Osteoblast (primary cell): ENCODE results near the gene TBX4. TPM values are rescaled to one million over a fixed set of nuclear protein-coding genes. Genes with fewer than 3 reads are reported as not detected.

ENCODE experiments used
- DNase-seq: peaks from one replicate; pipeline ENCODE4 v3.0.0; 2011; ENCODE audit warnings: low spot score, mixed read lengths; ENCODE audit not compliant: insufficient read length; ENCODE audit errors: missing footprints
- H2AFZ ChIP-seq: 2 replicates; pipeline ENCODE4 v1.6.0; 2011; ENCODE audit warnings: mild to moderate bottlenecking, low read length
- H3K27ac ChIP-seq: 2 replicates; pipeline ENCODE4 v1.5.1; 2011; ENCODE audit warnings: mild to moderate bottlenecking, low read depth, low read length, moderate library complexity
- H3K27me3 ChIP-seq: 2 replicates; pipeline ENCODE4 v1.6.0; 2012; ENCODE audit warnings: mild to moderate bottlenecking, control low read depth, inconsistent platforms, low read length, moderate library complexity; ENCODE audit not compliant: insufficient read depth
- H3K36me3 ChIP-seq: 2 replicates; pipeline ENCODE4 v1.5.1; 2011; ENCODE audit warnings: mild to moderate bottlenecking, low read length, control low read depth, moderate library complexity; ENCODE audit not compliant: insufficient read depth
- H3K4me1 ChIP-seq: 2 replicates; pipeline ENCODE4 v1.5.1; 2011; ENCODE audit warnings: mild to moderate bottlenecking, low read length, control low read depth, moderate library complexity; ENCODE audit not compliant: insufficient read depth
- H3K4me2 ChIP-seq: 2 replicates; pipeline ENCODE4 v1.6.0; 2011; ENCODE audit warnings: mild to moderate bottlenecking, low read length; ENCODE audit not compliant: insufficient read depth
- H3K4me3 ChIP-seq: fragments of 200-600 bp; sonication (generic); 3 replicates; pipeline ENCODE4 v1.5.1; 2012; ENCODE audit warnings: mild to moderate bottlenecking, low read length, inconsistent platforms; ENCODE audit not compliant: insufficient read depth
- H3K79me2 ChIP-seq: 2 replicates; pipeline ENCODE4 v1.6.0; 2012; ENCODE audit warnings: mild to moderate bottlenecking, low read length, control low read depth, inconsistent platforms; ENCODE audit not compliant: insufficient read depth
- H3K9me3 ChIP-seq: 2 replicates; pipeline ENCODE4 v1.5.1; 2011; ENCODE audit warnings: low read depth, low read length, control low read depth
- H4K20me1 ChIP-seq: 2 replicates; pipeline ENCODE4 v1.6.0; 2012; ENCODE audit warnings: mild to moderate bottlenecking, low read length, control low read depth; ENCODE audit not compliant: insufficient read depth
- total RNA-seq: library from RNA; depleted of rRNA; stranded (reverse); fragments of >200 nt; gene quantifications from 2 replicates; pipeline ENCODE4 v1.2.3, GENCODE V29; 2012
- TF ChIP-seq, protein P1 (sequence below): IDR thresholded peaks from 2 replicates; pipeline ENCODE4 v1.5.1; 2011; ENCODE audit warnings: mild to moderate bottlenecking, low read depth, low read length, moderate library complexity; ENCODE audit errors: extremely low read depth

Gene TBX4
- total RNA-seq = 0.59 TPM in 1 of 2 replicates, not detected in the other

DNA sequence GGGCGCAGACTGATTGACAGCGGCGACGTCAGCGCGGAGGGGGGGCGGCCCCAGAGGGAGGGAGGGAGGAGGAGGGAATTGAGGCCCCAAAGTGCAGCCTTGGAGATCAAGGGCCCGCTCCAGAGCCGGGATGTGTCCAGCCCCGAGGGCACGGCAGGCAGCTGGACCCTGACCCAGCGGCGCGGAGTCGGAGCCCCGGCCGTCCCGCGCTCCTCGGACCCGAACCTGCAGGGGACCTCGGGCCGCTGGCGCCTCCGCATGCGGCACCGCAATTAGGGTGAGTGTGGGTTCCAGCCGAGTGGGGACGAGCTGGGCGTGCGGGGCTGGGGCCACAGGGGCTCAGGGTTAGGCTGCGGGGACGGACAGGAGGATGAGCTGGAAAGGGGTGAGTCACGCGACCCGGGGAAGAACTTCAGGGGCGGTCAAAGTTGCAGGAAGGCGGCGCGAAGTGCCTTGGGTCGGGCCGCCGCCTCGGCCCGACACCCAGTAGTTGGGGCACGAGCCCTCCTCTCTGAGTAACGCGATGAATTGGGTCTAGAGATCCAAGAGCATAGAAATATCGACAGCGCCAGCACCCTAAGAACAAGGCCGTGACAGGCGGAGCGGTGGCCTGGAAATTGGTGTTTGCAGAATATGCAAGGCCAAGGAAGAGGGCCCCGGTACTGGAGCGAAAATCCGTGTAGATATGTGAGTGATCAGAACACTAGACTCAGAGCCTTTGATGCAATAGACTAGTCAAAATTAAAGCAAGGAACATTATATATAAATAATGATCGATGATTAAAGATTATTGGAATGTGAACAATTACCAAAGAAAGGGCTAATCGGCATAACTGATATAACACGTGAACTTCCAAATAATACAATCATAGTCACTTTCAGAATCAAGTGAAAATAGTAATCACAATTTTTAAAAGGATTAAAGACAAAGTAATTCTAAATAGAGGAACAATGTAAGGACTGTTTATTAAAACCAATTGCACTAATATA lies at the start of gene TBX4:
TBX4 (plus strand) TSS at position 122 of the 990 bp plus-strand sequence. CDS start 4,069 bp downstream, outside the sequence.
- H4K20me1 ChIP-seq = no peaks in the 10 kb centered on the region
- H3K36me3 ChIP-seq = no peaks in the 10 kb centered on the region
- H2AFZ ChIP-seq = peak within 1 kb of the TSS; percentile 82
- DNase-seq = peak; percentile 96
- H3K27ac ChIP-seq = no peak within 1 kb of the TSS
- peak within 1 kb of the TSS; percentile 67 for H3K4me3 ChIP-seq
- no peaks in the 10 kb centered on the region for H3K9me3 ChIP-seq
- H3K27me3 ChIP-seq = peaks cover 50% of the 10 kb centered on the region
- no peaks in the 10 kb centered on the region for H3K4me1 ChIP-seq
- no peaks in the 10 kb centered on the region for H3K79me2 ChIP-seq
- TF ChIP-seq, protein P1, sequence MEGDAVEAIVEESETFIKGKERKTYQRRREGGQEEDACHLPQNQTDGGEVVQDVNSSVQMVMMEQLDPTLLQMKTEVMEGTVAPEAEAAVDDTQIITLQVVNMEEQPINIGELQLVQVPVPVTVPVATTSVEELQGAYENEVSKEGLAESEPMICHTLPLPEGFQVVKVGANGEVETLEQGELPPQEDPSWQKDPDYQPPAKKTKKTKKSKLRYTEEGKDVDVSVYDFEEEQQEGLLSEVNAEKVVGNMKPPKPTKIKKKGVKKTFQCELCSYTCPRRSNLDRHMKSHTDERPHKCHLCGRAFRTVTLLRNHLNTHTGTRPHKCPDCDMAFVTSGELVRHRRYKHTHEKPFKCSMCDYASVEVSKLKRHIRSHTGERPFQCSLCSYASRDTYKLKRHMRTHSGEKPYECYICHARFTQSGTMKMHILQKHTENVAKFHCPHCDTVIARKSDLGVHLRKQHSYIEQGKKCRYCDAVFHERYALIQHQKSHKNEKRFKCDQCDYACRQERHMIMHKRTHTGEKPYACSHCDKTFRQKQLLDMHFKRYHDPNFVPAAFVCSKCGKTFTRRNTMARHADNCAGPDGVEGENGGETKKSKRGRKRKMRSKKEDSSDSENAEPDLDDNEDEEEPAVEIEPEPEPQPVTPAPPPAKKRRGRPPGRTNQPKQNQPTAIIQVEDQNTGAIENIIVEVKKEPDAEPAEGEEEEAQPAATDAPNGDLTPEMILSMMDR = no peak
- peak within 1 kb of the TSS; percentile 74 for H3K4me2 ChIP-seq

DNA sequence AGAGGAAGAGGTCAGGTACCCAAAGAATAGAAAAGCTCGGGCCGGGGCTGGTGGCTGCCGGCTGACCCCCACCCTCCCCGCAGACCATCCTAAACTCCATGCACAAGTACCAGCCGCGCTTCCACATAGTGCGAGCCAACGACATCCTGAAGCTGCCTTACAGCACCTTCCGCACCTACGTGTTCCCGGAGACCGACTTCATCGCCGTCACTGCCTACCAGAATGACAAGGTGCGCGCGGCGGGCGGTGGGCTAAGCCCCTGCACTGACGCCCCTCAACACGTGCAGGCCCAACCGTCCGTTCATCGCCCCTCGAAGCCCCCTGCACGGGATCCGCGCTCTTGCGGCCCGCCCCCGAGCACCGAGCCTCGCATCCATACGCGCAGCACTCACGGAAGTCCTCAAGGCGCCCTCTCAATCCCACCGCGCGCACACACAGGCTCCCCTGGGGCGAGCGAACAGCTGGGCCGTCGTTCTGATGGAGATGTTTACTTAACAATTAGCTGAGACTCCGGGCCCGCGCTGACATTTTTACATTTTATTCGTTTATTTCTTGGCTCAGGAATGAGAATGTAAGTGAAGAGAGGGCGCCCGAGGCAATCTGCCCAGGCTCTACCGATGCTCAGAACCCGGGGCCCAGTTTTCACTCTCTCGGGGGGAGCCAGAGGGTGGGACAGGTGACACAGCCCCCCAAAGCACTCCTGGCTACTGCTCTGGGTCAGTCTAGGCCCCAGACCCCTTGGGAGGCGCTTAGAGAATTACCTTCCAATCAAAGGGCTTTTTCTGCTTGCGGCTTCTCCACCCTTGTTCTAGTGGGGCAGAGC lies 49.0 kb upstream of the TBX4 start:
- Histone ChIP-seq H3K79me2 (peaks cover 91% of the 10 kb centered on the region), H3K9me3 (no peaks in the 10 kb centered on the region), H3K27me3 (no peaks in the 10 kb centered on the region), H3K4me2 (peak overlapping the region; percentile 90), H3K27ac (peak overlapping the region; percentile 31), H4K20me1 (peaks cover 25% of the 10 kb centered on the region), H3K4me1 (peaks cover 25% of the 10 kb centered on the region), H3K36me3 (peaks cover 49% of the 10 kb centered on the region), H2AFZ (no peak overlapping the region), H3K4me3 (peak overlapping the region; percentile 88)
- DNase-seq = peak; percentile 91
- TF ChIP-seq, protein P1 = no peak

DNA sequence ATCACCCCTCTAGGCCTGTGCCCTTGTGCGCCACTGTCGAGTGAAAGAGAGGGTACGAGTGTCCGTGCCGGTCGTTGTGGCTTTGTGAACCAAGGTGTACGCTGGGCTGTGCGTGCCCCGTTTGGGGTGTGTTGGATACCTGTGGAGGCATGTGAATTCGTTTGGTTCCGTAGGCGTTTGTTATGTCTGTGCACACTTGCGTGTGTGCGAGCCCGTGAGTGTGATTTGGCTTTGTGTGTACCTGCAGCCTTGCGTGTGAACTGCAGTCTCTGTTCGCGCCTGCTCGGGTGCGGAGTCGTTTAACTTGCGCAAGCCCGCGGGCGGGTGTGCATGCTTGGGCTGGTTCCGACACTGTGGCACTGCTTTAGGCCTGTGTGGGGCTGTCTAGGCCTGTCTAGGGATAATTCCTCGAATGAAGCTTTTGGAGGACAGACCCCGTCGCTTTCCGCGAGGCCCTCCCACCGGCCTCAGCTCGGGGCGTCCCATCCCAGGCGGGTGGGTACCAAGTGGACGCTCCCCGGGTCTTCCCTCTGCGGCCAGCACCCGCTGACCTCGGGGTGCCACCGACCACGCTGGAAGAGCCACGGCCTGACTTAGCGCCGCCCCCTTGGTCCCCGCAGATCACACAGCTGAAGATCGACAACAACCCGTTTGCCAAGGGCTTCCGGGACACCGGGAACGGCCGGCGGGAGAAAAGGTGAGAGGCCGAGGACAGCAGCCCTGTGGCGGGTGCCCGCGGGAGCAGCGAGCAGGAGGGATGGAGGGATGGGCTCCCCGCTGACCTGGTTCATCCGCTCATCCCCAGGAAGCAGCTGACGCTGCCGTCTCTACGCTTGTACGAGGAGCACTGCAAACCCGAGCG lies 48.2 kb upstream of the TBX4 start:
- Histone ChIP-seq H2AFZ (no peak overlapping the region), H3K4me3 (peak overlapping the region; percentile 88), H3K4me2 (peak overlapping the region; percentile 90), H3K4me1 (peaks cover 28% of the 10 kb centered on the region), H3K9me3 (no peaks in the 10 kb centered on the region), H4K20me1 (peaks cover 25% of the 10 kb centered on the region), H3K27me3 (no peaks in the 10 kb centered on the region), H3K36me3 (peaks cover 57% of the 10 kb centered on the region), H3K79me2 (peaks cover 88% of the 10 kb centered on the region), H3K27ac (peak overlapping the region; percentile 31)
- TF ChIP-seq, protein P1 = no peak
- DNase-seq = peak; percentile 90
